MM.1S (cell line): ENCODE measurements around the gene TLR6.

ENCODE experiments used
- DNase-seq: peaks from one replicate; pipeline ENCODE4 v3.0.0-alpha.2; 2015
- H2AFZ ChIP-seq: fragments of 300-600 bp; sonication (generic); 2 replicates; pipeline ENCODE4 v1.6.0; 2016; ENCODE audit warnings: antibody characterized with exemption, low read length
- H3F3A ChIP-seq: fragments of 300-600 bp; sonication (generic); 2 replicates; pipeline ENCODE4 v1.6.1; 2016; ENCODE audit warnings: mild to moderate bottlenecking, antibody characterized with exemption, low read length, moderate library complexity, mixed read lengths; ENCODE audit not compliant: insufficient read depth
- H3K27ac ChIP-seq: fragments of 300-600 bp; sonication (generic); 2 replicates; pipeline ENCODE4 v1.5.1; 2016; ENCODE audit warnings: mild to moderate bottlenecking, low read length
- H3K27me3 ChIP-seq: fragments of 300-600 bp; sonication (generic); replicated peaks from 2 replicates; pipeline ENCODE4 v1.6.0; 2016; ENCODE audit warnings: low read length; ENCODE audit not compliant: insufficient read depth
- H3K36me3 ChIP-seq: fragments of 300-600 bp; sonication (generic); replicated peaks from 2 replicates; pipeline ENCODE4 v1.6.1; 2016; ENCODE audit warnings: mild to moderate bottlenecking, low read length, mixed read lengths; ENCODE audit not compliant: insufficient read depth
- H3K4me1 ChIP-seq: fragments of 300-600 bp; sonication (generic); 2 replicates; pipeline ENCODE4 v1.6.1; 2016; ENCODE audit warnings: low read length, mixed read lengths
- H3K4me2 ChIP-seq: fragments of 300-600 bp; sonication (generic); 2 replicates; pipeline ENCODE4 v1.6.0; 2016; ENCODE audit warnings: low read depth, low read length
- H3K4me3 ChIP-seq: fragments of 300-600 bp; sonication (generic); 2 replicates; pipeline ENCODE4 v1.5.1; 2016; ENCODE audit warnings: low read length, mixed read lengths
- H3K79me2 ChIP-seq: fragments of 300-600 bp; sonication (generic); 2 replicates; pipeline ENCODE4 v1.6.1; 2016; ENCODE audit warnings: mixed run types, low read length, mixed read lengths
- H3K9ac ChIP-seq: fragments of 300-600 bp; sonication (generic); 2 replicates; pipeline ENCODE4 v1.6.1; 2016; ENCODE audit warnings: low read length, mixed read lengths
- H3K9me2 ChIP-seq: fragments of 300-600 bp; sonication (generic); replicated peaks from 2 replicates; pipeline ENCODE4 v1.6.1; 2016; ENCODE audit warnings: mild to moderate bottlenecking, low read length, mixed read lengths; ENCODE audit not compliant: insufficient read depth
- H3K9me3 ChIP-seq: fragments of 300-600 bp; sonication (generic); replicated peaks from 2 replicates; pipeline ENCODE4 v1.6.1; 2016; ENCODE audit warnings: mild to moderate bottlenecking, low read length, mixed read lengths; ENCODE audit not compliant: insufficient read depth
- H4K20me1 ChIP-seq: fragments of 300-600 bp; sonication (generic); 2 replicates; pipeline ENCODE4 v1.6.1; 2016; ENCODE audit warnings: mild to moderate bottlenecking, low read length, moderate library complexity, mixed read lengths; ENCODE audit not compliant: insufficient read depth
- CTCF ChIP-seq: fragments of 300-600 bp; sonication (generic); IDR thresholded peaks from 2 replicates; pipeline ENCODE4 v1.5.1; 2016; ENCODE audit warnings: antibody characterized with exemption, low read length, mixed read lengths
- EZH2 ChIP-seq: fragments of 300-600 bp; sonication (generic); optimal IDR thresholded peaks from 2 replicates; pipeline ENCODE3; 2017; ENCODE audit warnings: low read depth, mild to moderate bottlenecking, antibody characterized with exemption, low read length, mixed read lengths
- EZH2phosphoT487 ChIP-seq: fragments of 300-600 bp; sonication (generic); IDR thresholded peaks from 2 replicates; pipeline ENCODE4 v1.6.1; 2018; ENCODE audit warnings: antibody characterized with exemption, low read length

TLR6 gene

GRCh38 chr4:38818441-38818976 is 38.1 kb downstream of the TLR6 start:
- H2AFZ ChIP-seq = no peak overlapping the region
- H3K9me3 ChIP-seq = no peaks in the 10 kb centered on the region
- no peak overlapping the region for H3K4me3 ChIP-seq
- H3K9me2 ChIP-seq = no peaks in the 10 kb centered on the region
- TF ChIP-seq CTCF (no peak), EZH2 (no peak), EZH2phosphoT487 (no peak)
- no peak overlapping the region for H3K27ac ChIP-seq
- no peak for DNase-seq
- no peaks in the 10 kb centered on the region for H3K36me3 ChIP-seq
- H3F3A ChIP-seq = no peaks in the 10 kb centered on the region
- no peak overlapping the region for H3K4me2 ChIP-seq
- no peaks in the 10 kb centered on the region for H4K20me1 ChIP-seq
- H3K9ac ChIP-seq = no peak overlapping the region
- no peaks in the 10 kb centered on the region for H3K79me2 ChIP-seq
- no peaks in the 10 kb centered on the region for H3K27me3 ChIP-seq
- H3K4me1 ChIP-seq = peaks cover 12% of the 10 kb centered on the region

GRCh38 chr4:38815885-38816782 is 40.5 kb downstream of the TLR6 start:
- Histone ChIP-seq H3K9me2 (no peaks in the 10 kb centered on the region), H3K36me3 (no peaks in the 10 kb centered on the region), H3K79me2 (no peaks in the 10 kb centered on the region), H3K27me3 (no peaks in the 10 kb centered on the region), H4K20me1 (no peaks in the 10 kb centered on the region), H3K9me3 (no peaks in the 10 kb centered on the region), H3K4me1 (peaks cover 12% of the 10 kb centered on the region), H3K4me3 (no peak overlapping the region), H3K9ac (no peak overlapping the region), H3K4me2 (0 out of 2 replicates have a peak overlapping the region, but pooled peaks have one; percentile 6), H3F3A (no peaks in the 10 kb centered on the region), H3K27ac (peak overlapping the region; percentile 14; the same call in 1 of the 2 replicates), H2AFZ (no peak overlapping the region)
- peak; percentile 22 for DNase-seq
- TF ChIP-seq EZH2phosphoT487 (no peak), CTCF (no peak), EZH2 (no peak)

DNA sequence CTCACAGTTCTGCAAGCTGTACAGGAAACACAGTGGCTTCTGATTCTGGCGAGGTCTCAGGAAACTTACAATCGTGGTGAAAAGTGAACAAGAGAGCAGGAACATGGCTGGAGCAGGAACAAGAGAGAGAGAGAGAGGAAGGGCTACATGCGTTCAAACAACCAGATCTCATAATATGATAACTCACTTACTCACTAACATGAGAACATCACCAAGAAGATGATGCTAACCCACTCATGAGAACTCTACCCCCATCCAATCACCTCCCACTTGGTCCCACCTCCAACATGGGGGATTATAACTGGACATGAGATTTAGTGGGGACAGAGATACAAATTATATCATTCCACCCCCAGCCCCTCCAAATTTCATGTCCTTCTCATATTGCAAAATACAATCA is 42.2 kb downstream of the TLR6 start:
- Histone ChIP-seq H3K9me3 (no peaks in the 10 kb centered on the region), H3K4me2 (no peak overlapping the region)

More for the DNA sequence above, 42.2 kb downstream of the TLR6 start:
- no peaks in the 10 kb centered on the region for H3K27me3 ChIP-seq
- H2AFZ ChIP-seq = no peak overlapping the region
- TF ChIP-seq EZH2phosphoT487 (no peak), EZH2 (no peak), CTCF (no peak)
- no peak overlapping the region for H3K9ac ChIP-seq
- no peak overlapping the region for H3K27ac ChIP-seq
- no peak for DNase-seq
- H4K20me1 ChIP-seq = no peaks in the 10 kb centered on the region
- no peaks in the 10 kb centered on the region for H3K9me2 ChIP-seq
- no peaks in the 10 kb centered on the region for H3K79me2 ChIP-seq
- H3F3A ChIP-seq = no peaks in the 10 kb centered on the region
- H3K4me3 ChIP-seq = no peak overlapping the region
- H3K4me1 ChIP-seq = 0 out of 2 replicates have a peak, but pooled peaks cover 3% of the 10 kb centered on the region
- no peaks in the 10 kb centered on the region for H3K36me3 ChIP-seq
